ENCODE results near the gene PIGT. TPM values are rescaled to one million over a fixed set of nuclear protein-coding genes. Genes with fewer than 3 reads are reported as not detected.

The PIGT gene
- total and polyA plus RNA-seq, 8 donors, result 22.6 to 137 (median 58.8) TPM

GRCh38 chr20:45405571-45406259 is 10.2 kb upstream of the PIGT start:
- WGBS, 5 donors, result 1 to 2% (median 2%) methylated on average over 12 to 49 of the region's 49 CpGs
- H3K27ac ChIP-seq, result peak overlapping the region; percentile 89 to 96 (median 93)
- peaks cover 14 to 26% (median 20%) of the 10 kb centered on the region in 4 donors for H3K36me3 ChIP-seq
- H3K9me3 ChIP-seq, result peaks cover 0 to 8% (median 8%) of the 10 kb centered on the region in 4 donors
- H3K4me1 ChIP-seq, result peaks cover 18 to 30% (median 29%) of the 10 kb centered on the region in 4 donors
- peak overlapping the region; percentile 63 to 89 (median 73) for H3K4me3 ChIP-seq
- H3K27me3 ChIP-seq, result no peaks in the 10 kb centered on the region
- peak in 1 of 2 donors; percentile 68 for DNase-seq
- TF ChIP-seq POLR2A (IDR thresholded peaks at IDR 0.05), result no peak
- TF ChIP-seq POLR2AphosphoS5 (IDR thresholded peaks at IDR 0.05), result peak in 1 of 3 donors; percentile 63
- no peak for TF ChIP-seq CTCF (IDR thresholded peaks at IDR 0.05)
- intact Hi-C loops (cut with DNase I; ENCODE audit: low total_unique reads), result no loop called here

GRCh38 chr20:45406260-45407066 is 9.5 kb upstream of the PIGT start:
- Histone ChIP-seq H3K9me3 (peaks cover 0 to under 1% (median under 1%) of the 10 kb centered on the region in 4 donors), H3K27me3 (no peaks in the 10 kb centered on the region), H3K36me3 (peaks cover 20 to 31% (median 27%) of the 10 kb centered on the region in 4 donors), H3K27ac (peak overlapping the region; percentile 89 to 96 (median 93)), H3K4me3 (peak overlapping the region; percentile 63 to 89 (median 73)), H3K4me1 (peaks cover 18 to 30% (median 29%) of the 10 kb centered on the region in 4 donors)
- 0 to 1% (median 1%) methylated on average over 46 to 87 of the region's 87 CpGs for WGBS, 5 donors
- intact Hi-C loops (cut with DNase I; ENCODE audit: low total_unique reads), result no loop called here
- peak; percentile 71 to 87 for DNase-seq
- TF ChIP-seq POLR2A (IDR thresholded peaks at IDR 0.05) (no peak), EP300 (IDR thresholded peaks at IDR 0.05) (no peak), CTCF (IDR thresholded peaks at IDR 0.05) (peak in 1 of 7 experiments; percentile 13), POLR2AphosphoS5 (IDR thresholded peaks at IDR 0.05) (peak in 2 of 3 donors; percentile 49 to 64)

DNA sequence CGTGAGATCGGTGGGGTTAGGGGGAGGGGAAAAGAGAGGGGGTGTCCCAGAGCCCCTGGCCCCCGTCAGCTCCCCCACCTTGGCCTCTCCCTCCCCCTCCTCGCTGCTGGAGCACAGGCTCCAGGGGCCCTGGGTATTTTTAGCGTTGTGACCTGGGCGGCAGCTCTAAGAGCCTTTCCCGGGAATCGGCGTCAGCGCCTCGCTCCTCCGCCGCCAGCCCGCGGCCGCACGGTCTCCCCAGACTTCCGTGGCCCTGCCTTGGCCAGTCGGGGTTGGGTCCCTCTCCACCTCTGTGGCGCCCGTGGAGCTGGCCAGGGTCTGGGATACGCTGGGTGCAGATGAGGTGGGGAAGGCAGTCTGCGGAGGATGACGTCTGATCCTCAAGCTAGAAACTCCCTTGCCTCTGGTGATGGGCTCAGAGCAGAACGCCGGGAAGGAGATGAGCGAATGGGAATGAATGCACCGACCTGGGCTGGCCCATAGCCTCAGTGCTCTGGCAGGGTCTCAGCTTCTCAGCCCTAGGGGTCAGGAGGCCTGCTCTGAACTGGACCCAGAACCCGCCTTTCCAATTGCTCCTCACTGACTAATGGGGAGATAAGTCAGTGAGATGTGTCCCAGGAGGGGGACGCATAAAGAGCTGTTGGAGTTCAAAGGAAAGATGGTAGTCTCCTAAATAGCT is 8.7 kb upstream of the PIGT start:
- Histone ChIP-seq H3K4me1 (peaks cover 18 to 30% (median 29%) of the 10 kb centered on the region in 4 donors), H3K4me3 (peak overlapping the region; percentile 63 to 89 (median 73)), H3K9me3 (no peaks in the 10 kb centered on the region), H3K27ac (peak overlapping the region; percentile 89 to 96 (median 93)), H3K36me3 (peaks cover 21 to 39% (median 33%) of the 10 kb centered on the region in 4 donors), H3K27me3 (no peaks in the 10 kb centered on the region)
- 10 to 28% (median 14%) methylated on average over 18 to 30 of the region's 30 CpGs for WGBS, 5 donors
- DNase-seq, result peak; percentile 39 to 73
- intact Hi-C loops (cut with DNase I; ENCODE audit: low total_unique reads), result no loop called here
- TF ChIP-seq POLR2A (IDR thresholded peaks at IDR 0.05) (peak in 1 of 4 donors; percentile 30), POLR2AphosphoS5 (IDR thresholded peaks at IDR 0.05) (peak; percentile 57 to 70 (median 58)), EP300 (IDR thresholded peaks at IDR 0.05) (no peak), CTCF (IDR thresholded peaks at IDR 0.05) (no peak)

Measured in stomach (tissue), 9 donors.